Activated CD8-positive, alpha-beta memory T cell treated with anti-CD3 and anti-CD28 coated beads, Interleukin-2, amount 10 ng/mL, durations not matched to agents 7 days and 5 days (primary cell): ENCODE measurements around the gene GAK. TPM values are rescaled to one million over a fixed set of nuclear protein-coding genes. Genes with fewer than 3 reads are reported as not detected.
"Not testable (repeated sequence)": the region's sequence is repeated elsewhere in the genome, so short reads cannot be mapped to it uniquely, and the experiment has no call there.

Experiments
- ATAC-seq: fragments of 150-1000 bp; cut with Tn5 transposase; one replicate; pipeline ENCODE4 v1.10.0; 2021; ENCODE audit warnings: moderate library complexity
- CTCF ChIA-PET: fragments of 350-600 bp; sonication (Branson Sonifier 250); formaldehyde crosslinking; loops from one replicate; lab custom pipeline; 2021; ENCODE audit warnings: antibody characterized with exemption; lab: Charles Lee
- DNase-seq: peaks from one replicate; pipeline ENCODE4 v3.0.0-alpha.2; 2020
- H3K27ac Mint-ChIP-seq: one replicate; pipeline ENCODE4 v1.8.0; 2021; ENCODE audit warnings: mild to moderate bottlenecking, mixed read lengths
- H3K27me3 Mint-ChIP-seq: one replicate; pipeline ENCODE4 v1.8.0; 2021; ENCODE audit warnings: mixed read lengths
- H3K36me3 Mint-ChIP-seq: one replicate; pipeline ENCODE4 v1.8.0; 2021; ENCODE audit warnings: mild to moderate bottlenecking, mixed read lengths
- H3K4me1 Mint-ChIP-seq: one replicate; pipeline ENCODE4 v1.8.0; 2021; ENCODE audit warnings: mixed read lengths
- H3K4me3 Mint-ChIP-seq: one replicate; pipeline ENCODE4 v1.8.0; 2021; ENCODE audit warnings: mild to moderate bottlenecking, moderate library complexity, mixed read lengths
- H3K9me3 Mint-ChIP-seq: one replicate; pipeline ENCODE4 v1.8.0; 2022; ENCODE audit warnings: low read depth, mixed read lengths
- total RNA-seq, 2 experiments: library from RNA; stranded (reverse); gene quantifications; one replicate each; pipeline ENCODE4 v1.2.3, GENCODE V29; 2021

Gene GAK
- total RNA-seq: 100 to 1,000 TPM; 152 to 176 TPM

GRCh38 chr4:931960-932712 lies at the start of gene GAK, which contains the start of gene TMEM175:
Gene GAK (minus strand): TSS chr4:932316. CDS start chr4:932187, 129 bp downstream.
Gene TMEM175 (plus strand): TSS chr4:932460. CDS start chr4:947740, 15,280 bp downstream.
- Mint-ChIP-seq H3K27me3 (no peaks in the 10 kb centered on the region), H3K4me3 (peak within 1 kb of the TSS; percentile 97), H3K9me3 (no peaks in the 10 kb centered on the region), H3K36me3 (peaks cover 3% of the 10 kb centered on the region), H3K4me1 (peaks cover 41% of the 10 kb centered on the region), H3K27ac (peak within 1 kb of the TSS; percentile 97)
- ATAC-seq (peak; percentile 93), DNase-seq (peak; percentile 98)
- CTCF ChIA-PET: interaction anchor here (0.8 to 4.0 kb wide), 5 partner anchors 54 to 219 kb away, joined by 3 to 26 read pairs (median 3); partner anchors contain the start of gene IDUA

GRCh38 chr4:978957-979701 lies 47.0 kb upstream of the GAK start:
- DNase-seq: no peak
- Mint-ChIP-seq H3K36me3 (no peaks in the 10 kb centered on the region), H3K4me1 (peaks cover 5% of the 10 kb centered on the region), H3K9me3 (no peaks in the 10 kb centered on the region), H3K27ac (no peak overlapping the region), H3K27me3 (no peaks in the 10 kb centered on the region), H3K4me3 (no peak overlapping the region)
- CTCF ChIA-PET: no interaction called here
- no peak for ATAC-seq

GRCh38 chr4:976016-976415 lies 43.9 kb upstream of the GAK start:
- H3K27ac Mint-ChIP-seq, H3K27me3 Mint-ChIP-seq, H3K4me3 Mint-ChIP-seq, CTCF ChIA-PET, H3K4me1 Mint-ChIP-seq, H3K36me3 Mint-ChIP-seq, ATAC-seq, DNase-seq, H3K9me3 Mint-ChIP-seq: not testable (repeated sequence)

- no peak for ATAC-seq
- Mint-ChIP-seq H3K9me3 (no peaks in the 10 kb centered on the region), H3K36me3 (no peaks in the 10 kb centered on the region), H3K27me3 (no peaks in the 10 kb centered on the region), H3K27ac (no peak overlapping the region), H3K4me3 (no peak overlapping the region), H3K4me1 (peaks cover 20% of the 10 kb centered on the region)
- CTCF ChIA-PET: no interaction called here
- DNase-seq: no peak
Observed at GRCh38 chr4:974668-975067, 42.6 kb upstream of the GAK start.

- DNase-seq (peak; percentile 88), ATAC-seq (peak; percentile 93)
- peaks cover 20% of the 10 kb centered on the region for H3K4me1 Mint-ChIP-seq
- CTCF ChIA-PET: no interaction called here
- H3K36me3 Mint-ChIP-seq: no peaks in the 10 kb centered on the region
- no peaks in the 10 kb centered on the region for H3K27me3 Mint-ChIP-seq
- no peaks in the 10 kb centered on the region for H3K9me3 Mint-ChIP-seq
- no peak within 1 kb of the TSS for H3K27ac Mint-ChIP-seq
- H3K4me3 Mint-ChIP-seq: peak within 1 kb of the TSS; percentile 49
Observed at GRCh38 chr4:973431-974397, 41.6 kb upstream of the GAK start, which contains the start of gene DGKQ. Gene DGKQ (minus strand): TSS chr4:973569. CDS start chr4:973482, 87 bp downstream.

GRCh38 chr4:972651-973424 lies 40.7 kb upstream of the GAK start:
- Mint-ChIP-seq H3K27me3 (no peaks in the 10 kb centered on the region), H3K27ac (no peak overlapping the region), H3K4me3 (peak overlapping the region; percentile 49), H3K9me3 (no peaks in the 10 kb centered on the region), H3K4me1 (peaks cover 20% of the 10 kb centered on the region), H3K36me3 (no peaks in the 10 kb centered on the region)
- DNase-seq (peak; percentile 67), ATAC-seq (peak; percentile 61)
- CTCF ChIA-PET: interaction anchor here (1.1 to 2.0 kb wide), 2 partner anchors 93 to 230 kb away, joined by 3 to 4 read pairs; no protein-coding TSS in a partner anchor

- H3K27ac Mint-ChIP-seq: no peak overlapping the region
- H3K4me3 Mint-ChIP-seq: peak overlapping the region; percentile 43
- DNase-seq (no peak), ATAC-seq (no peak)
- H3K4me1 Mint-ChIP-seq: peaks cover 20% of the 10 kb centered on the region
- no peaks in the 10 kb centered on the region for H3K9me3 Mint-ChIP-seq
- CTCF ChIA-PET: interaction anchor here (1.1 to 2.0 kb wide), 2 partner anchors 92 to 229 kb away, joined by 3 to 4 read pairs; no protein-coding TSS in a partner anchor
- H3K27me3 Mint-ChIP-seq: no peaks in the 10 kb centered on the region
- H3K36me3 Mint-ChIP-seq: no peaks in the 10 kb centered on the region
Observed at GRCh38 chr4:971666-972500, 39.8 kb upstream of the GAK start.

- CTCF ChIA-PET: interaction anchor here (2.0 kb wide), 1 partner anchor 228 kb away, joined by 4 read pairs; no protein-coding TSS in a partner anchor
- H3K27ac Mint-ChIP-seq: peak overlapping the region; percentile 8
- ATAC-seq: no peak
- DNase-seq: no peak
- H3K4me3 Mint-ChIP-seq: no peak overlapping the region
- no peaks in the 10 kb centered on the region for H3K27me3 Mint-ChIP-seq
- no peaks in the 10 kb centered on the region for H3K36me3 Mint-ChIP-seq
- no peaks in the 10 kb centered on the region for H3K9me3 Mint-ChIP-seq
- H3K4me1 Mint-ChIP-seq: peaks cover 14% of the 10 kb centered on the region
Observed at GRCh38 chr4:970854-971520, 38.9 kb upstream of the GAK start.

GRCh38 chr4:970046-970745 lies 38.1 kb upstream of the GAK start:
- peaks cover 14% of the 10 kb centered on the region for H3K4me1 Mint-ChIP-seq
- H3K9me3 Mint-ChIP-seq: no peaks in the 10 kb centered on the region
- peak; percentile 51 for DNase-seq

GRCh38 chr4:968621-969394 lies 36.7 kb upstream of the GAK start:
- no peak for DNase-seq
- no peak overlapping the region for H3K27ac Mint-ChIP-seq
- no peak for ATAC-seq
- H3K4me3 Mint-ChIP-seq: no peak overlapping the region
- no peaks in the 10 kb centered on the region for H3K9me3 Mint-ChIP-seq
- no peaks in the 10 kb centered on the region for H3K36me3 Mint-ChIP-seq
- H3K27me3 Mint-ChIP-seq: no peaks in the 10 kb centered on the region
- CTCF ChIA-PET: interaction anchor here (1.0 kb wide), 1 partner anchor 18 kb away, joined by 3 read pairs; the partner anchor contains the start of gene IDUA
- peaks cover 14% of the 10 kb centered on the region for H3K4me1 Mint-ChIP-seq

More at GRCh38 chr4:970046-970745, 38.1 kb upstream of the GAK start:
- Mint-ChIP-seq H3K4me3 (no peak overlapping the region), H3K27me3 (no peaks in the 10 kb centered on the region), H3K27ac (peak overlapping the region; percentile 8), H3K36me3 (no peaks in the 10 kb centered on the region)
- ATAC-seq: no peak
- CTCF ChIA-PET: interaction anchor here (1.0 kb wide), 1 partner anchor 17 kb away, joined by 3 read pairs; the partner anchor contains the start of gene IDUA
